GM12892 (cell line): ENCODE measurements around the gene CRACR2A.

Experiments
- DNase-seq: peaks from one replicate; pipeline ENCODE4 v3.0.0; 2011; ENCODE audit not compliant: insufficient read length
- FAIRE-seq: peaks from 2 replicates; lab custom pipeline; 2011; peaks lifted over from hg19 to GRCh38; lab: Jason Lieb, UNC
- POLR2A ChIP-seq: IDR thresholded peaks from 2 replicates; pipeline ENCODE4 v1.6.1; 2011; ENCODE audit warnings: low read depth, low read length, control low read depth
- POLR2AphosphoS5 ChIP-seq: IDR thresholded peaks from 2 replicates; pipeline ENCODE4 v1.6.1; 2011; ENCODE audit warnings: low read depth, low read length, control low read depth
- TAF1 ChIP-seq: IDR thresholded peaks from 2 replicates; pipeline ENCODE4 v1.6.1; 2011; ENCODE audit warnings: low read depth, mild to moderate bottlenecking, control low read depth, low read length, borderline replicate concordance

The CRACR2A gene

GRCh38 chr12:3646561-3647241, 106.2 kb downstream of the CRACR2A start:
- DNase-seq (no peak), FAIRE-seq (no peak)
- TF ChIP-seq TAF1 (no peak), POLR2AphosphoS5 (no peak), POLR2A (no peak)

- TF ChIP-seq TAF1 (no peak), POLR2A (no peak), POLR2AphosphoS5 (no peak)
- no peak for FAIRE-seq
- no peak for DNase-seq
Measured at GRCh38 chr12:3645091-3645490, 107.8 kb downstream of the CRACR2A start.

GRCh38 chr12:3644104-3644503, 108.8 kb downstream of the CRACR2A start:
- FAIRE-seq (no peak), DNase-seq (no peak)
- TF ChIP-seq TAF1 (no peak), POLR2AphosphoS5 (no peak), POLR2A (no peak)

- FAIRE-seq, result no peak
- no peak for DNase-seq
- no peak for TF ChIP-seq POLR2A
- no peak for TF ChIP-seq POLR2AphosphoS5
- no peak for TF ChIP-seq TAF1
Measured at GRCh38 chr12:3641428-3642018, 111.4 kb downstream of the CRACR2A start.

- FAIRE-seq (no peak), DNase-seq (no peak)
- TF ChIP-seq POLR2A, result no peak
- TF ChIP-seq TAF1, result no peak
- TF ChIP-seq POLR2AphosphoS5, result no peak
Measured at GRCh38 chr12:3636328-3636727, 116.6 kb downstream of the CRACR2A start.

GRCh38 chr12:3634348-3634747, 118.6 kb downstream of the CRACR2A start:
- no peak for FAIRE-seq
- no peak for DNase-seq
- no peak for TF ChIP-seq POLR2AphosphoS5
- TF ChIP-seq POLR2A, result no peak
- TF ChIP-seq TAF1, result no peak

DNA sequence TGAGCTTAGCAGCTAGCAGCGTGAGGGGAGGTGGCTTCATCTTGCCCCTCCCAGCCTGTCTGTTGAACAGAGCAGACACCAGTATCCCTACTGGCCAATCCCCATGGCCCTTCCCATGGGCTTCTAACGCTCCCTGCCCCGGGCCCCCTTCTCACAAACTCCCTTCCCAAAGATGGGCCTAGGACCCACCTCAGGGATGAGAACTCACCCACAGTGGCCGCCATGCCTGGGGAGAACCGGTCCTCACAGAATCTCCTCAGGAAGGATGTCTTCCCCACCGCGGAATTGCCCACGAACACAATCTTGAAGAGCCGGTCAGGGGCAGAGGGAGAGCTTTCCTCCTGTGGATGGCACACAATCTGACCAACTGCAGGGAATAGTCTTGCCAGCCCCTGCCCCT, 119.5 kb downstream of the CRACR2A start:
- DNase-seq, result no peak
- TF ChIP-seq TAF1 (no peak), POLR2AphosphoS5 (no peak), POLR2A (no peak)
- no peak for FAIRE-seq

GRCh38 chr12:3632754-3633153, 120.2 kb downstream of the CRACR2A start:
- TF ChIP-seq TAF1 (no peak), POLR2A (no peak), POLR2AphosphoS5 (no peak)
- FAIRE-seq, result no peak
- no peak for DNase-seq

GRCh38 chr12:3632256-3632655, 120.7 kb downstream of the CRACR2A start:
- DNase-seq, result no peak
- TF ChIP-seq TAF1 (no peak), POLR2AphosphoS5 (no peak), POLR2A (no peak)
- no peak for FAIRE-seq

DNA sequence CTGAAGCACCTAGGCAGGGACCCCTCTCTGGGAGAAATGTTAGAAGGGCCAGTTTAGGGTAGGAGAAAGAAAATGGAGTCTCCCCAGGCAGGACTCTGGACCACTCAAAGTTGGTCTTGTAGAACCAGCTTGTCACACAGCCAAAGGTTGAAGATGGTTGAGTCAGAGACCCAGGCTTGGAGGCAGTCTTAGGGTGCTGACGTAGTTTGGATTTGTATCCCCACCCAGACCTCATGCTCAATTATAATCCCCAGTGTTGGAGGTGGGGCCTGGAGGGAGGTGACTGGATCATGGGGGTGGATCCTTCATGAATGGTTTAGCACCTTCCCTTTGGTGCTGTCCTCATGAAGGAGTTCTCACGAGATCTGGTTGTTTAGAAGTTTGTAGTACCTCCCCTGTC, 121.2 kb downstream of the CRACR2A start:
- FAIRE-seq (no peak), DNase-seq (no peak)
- no peak for TF ChIP-seq POLR2AphosphoS5
- TF ChIP-seq POLR2A, result no peak
- no peak for TF ChIP-seq TAF1

GRCh38 chr12:3631272-3631637, 121.7 kb downstream of the CRACR2A start:
- FAIRE-seq (no peak), DNase-seq (no peak)
- TF ChIP-seq POLR2AphosphoS5 (no peak), TAF1 (no peak), POLR2A (no peak)

- no peak for TF ChIP-seq POLR2A
- TF ChIP-seq TAF1, result no peak
- TF ChIP-seq POLR2AphosphoS5, result no peak
- no peak for DNase-seq
- no peak for FAIRE-seq
Measured at GRCh38 chr12:3630621-3631271, 122.2 kb downstream of the CRACR2A start.
